Fibroblast of villous mesenchyme (primary cell): ENCODE measurements around the gene SMIM5. TPM values are rescaled to one million over a fixed set of nuclear protein-coding genes. Genes with fewer than 3 reads are reported as not detected.

ENCODE experiments used
- DNase-seq: peaks from one replicate; pipeline ENCODE4 v3.0.0-alpha.2; 2010; ENCODE audit warnings: low read depth
- H3K4me3 ChIP-seq: 2 replicates; pipeline ENCODE4 v1.5.1; 2011; ENCODE audit warnings: low read depth, mild to moderate bottlenecking, low read length
- CTCF ChIP-seq: IDR thresholded peaks from 2 replicates; pipeline ENCODE4 v1.5.1; 2012; ENCODE audit warnings: low read depth, mild to moderate bottlenecking, low read length; ENCODE audit not compliant: insufficient read depth
- total RNA-seq: library from RNA; depleted of rRNA; stranded (reverse); fragments of >200 nt; gene quantifications from 2 replicates; pipeline ENCODE4 v1.2.3, GENCODE V29; 2012

Gene SMIM5
- total RNA-seq, 1 donor, result under 0.01 TPM

GRCh38 chr17:75619506-75620431 is 13.5 kb upstream of the SMIM5 start:
- no peak overlapping the region for H3K4me3 ChIP-seq
- peak; percentile 55 for TF ChIP-seq CTCF
- DNase-seq, result peak; percentile 25

DNA sequence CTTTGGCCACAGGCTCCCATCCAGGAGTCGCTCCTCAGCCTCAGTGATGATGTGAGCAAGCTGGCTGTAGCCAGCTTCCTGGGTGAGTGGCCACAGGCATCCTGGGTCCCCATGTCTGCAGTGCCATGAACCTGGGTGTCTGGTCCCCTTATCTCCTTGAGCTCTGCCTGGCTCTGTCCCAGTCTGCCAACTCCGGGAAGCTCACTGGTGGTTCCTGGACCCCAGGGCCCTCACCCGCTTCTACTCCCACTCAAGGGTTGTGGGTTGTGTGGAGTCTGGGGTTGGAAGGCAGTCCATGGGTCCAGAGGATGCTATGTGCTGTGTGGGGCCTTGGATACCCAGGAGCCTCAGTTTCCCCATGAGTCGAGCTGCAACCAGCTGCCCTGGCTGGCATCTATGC is 11.7 kb upstream of the SMIM5 start:
- DNase-seq, result no peak
- no peak for TF ChIP-seq CTCF
- no peak overlapping the region for H3K4me3 ChIP-seq

DNA sequence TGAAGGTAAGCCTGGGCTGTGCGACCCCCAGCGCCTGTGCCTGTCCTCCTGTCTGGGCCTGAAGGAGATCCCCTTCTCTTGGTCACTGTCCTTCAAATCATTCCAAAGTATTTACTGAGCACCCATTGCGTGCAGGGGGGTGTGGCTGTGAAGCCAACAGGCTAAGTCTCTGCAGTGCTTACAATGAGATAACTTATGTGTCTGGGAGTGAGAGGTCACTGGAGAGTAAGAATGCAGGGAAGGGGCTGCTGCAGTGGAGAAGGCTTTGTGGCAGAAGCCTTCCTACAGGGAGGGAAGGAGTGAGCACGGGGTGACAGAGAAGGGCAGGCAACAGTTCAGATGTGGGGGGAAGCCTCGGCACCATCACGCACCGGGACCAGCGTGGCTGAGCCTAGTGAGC is 11.2 kb upstream of the SMIM5 start:
- no peak for TF ChIP-seq CTCF
- no peak for DNase-seq
- no peak overlapping the region for H3K4me3 ChIP-seq

GRCh38 chr17:75622771-75623273 is 10.4 kb upstream of the SMIM5 start:
- TF ChIP-seq CTCF, result no peak
- DNase-seq, result no peak
- H3K4me3 ChIP-seq, result no peak overlapping the region

GRCh38 chr17:75623386-75623785 is 9.8 kb upstream of the SMIM5 start:
- H3K4me3 ChIP-seq, result no peak overlapping the region
- TF ChIP-seq CTCF, result no peak
- no peak for DNase-seq

DNA sequence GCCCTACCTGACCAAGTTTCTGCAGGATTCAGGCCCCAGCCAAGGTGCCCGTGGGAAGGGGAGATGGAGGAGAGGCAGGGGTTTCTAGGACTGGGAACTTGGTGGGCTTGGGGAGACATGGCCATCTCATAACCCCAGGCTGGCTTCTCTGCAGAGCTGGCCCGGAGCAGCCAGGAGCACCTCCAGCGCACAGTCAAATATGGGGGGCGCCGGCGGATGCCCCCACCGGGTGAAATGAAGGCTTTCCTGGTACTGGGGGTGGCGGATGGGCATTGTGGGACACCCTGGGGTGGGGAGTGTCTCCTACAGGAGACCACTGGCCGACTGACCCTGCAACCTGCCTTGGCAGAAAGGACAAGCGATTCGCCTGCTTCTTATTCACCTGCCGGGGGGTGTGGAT is 9.2 kb upstream of the SMIM5 start:
- DNase-seq, result no peak
- no peak for TF ChIP-seq CTCF
- no peak overlapping the region for H3K4me3 ChIP-seq
